ENCODE measurements around the gene TMEM82. TPM values are rescaled to one million over a fixed set of nuclear protein-coding genes. Genes with fewer than 3 reads are reported as not detected.

Gene TMEM82
- total RNA-seq, 6 donors from 2014 or later, result not detected

- Histone ChIP-seq H3K27ac (peak overlapping the region in 2 of 4 donors; percentile 10 to 52), H3K9me3 (no peaks in the 10 kb centered on the region), H3K27me3 (no peaks in the 10 kb centered on the region), H3K36me3 (no peaks in the 10 kb centered on the region), H3K4me1 (peaks cover 12 to 26% (median 21%) of the 10 kb centered on the region in 4 donors), H3K4me3 (no peak overlapping the region)
- DNase-seq (peak in 1 of 2 donors; percentile 38), ATAC-seq (ENCODE audit: low FRiP score in 2 of 2) (no peak)
- WGBS, 2 donors, result 51 to 71% methylated on average over 6 of the region's 8 CpGs
- no peak for TF ChIP-seq POLR2AphosphoS5 (IDR thresholded peaks at IDR 0.05)
- no peak for TF ChIP-seq POLR2A (IDR thresholded peaks at IDR 0.05)
- TF ChIP-seq CTCF (IDR thresholded peaks at IDR 0.05), result no peak
- TF ChIP-seq EP300 (IDR thresholded peaks at IDR 0.05), result no peak
Measured at GRCh38 chr1:15747378-15747777, 5.1 kb downstream of the TMEM82 start.

- peak overlapping the region in 2 of 4 donors; percentile 21 to 65 for H3K27ac ChIP-seq
Measured at GRCh38 chr1:15748264-15748663, 6.0 kb downstream of the TMEM82 start.

DNA sequence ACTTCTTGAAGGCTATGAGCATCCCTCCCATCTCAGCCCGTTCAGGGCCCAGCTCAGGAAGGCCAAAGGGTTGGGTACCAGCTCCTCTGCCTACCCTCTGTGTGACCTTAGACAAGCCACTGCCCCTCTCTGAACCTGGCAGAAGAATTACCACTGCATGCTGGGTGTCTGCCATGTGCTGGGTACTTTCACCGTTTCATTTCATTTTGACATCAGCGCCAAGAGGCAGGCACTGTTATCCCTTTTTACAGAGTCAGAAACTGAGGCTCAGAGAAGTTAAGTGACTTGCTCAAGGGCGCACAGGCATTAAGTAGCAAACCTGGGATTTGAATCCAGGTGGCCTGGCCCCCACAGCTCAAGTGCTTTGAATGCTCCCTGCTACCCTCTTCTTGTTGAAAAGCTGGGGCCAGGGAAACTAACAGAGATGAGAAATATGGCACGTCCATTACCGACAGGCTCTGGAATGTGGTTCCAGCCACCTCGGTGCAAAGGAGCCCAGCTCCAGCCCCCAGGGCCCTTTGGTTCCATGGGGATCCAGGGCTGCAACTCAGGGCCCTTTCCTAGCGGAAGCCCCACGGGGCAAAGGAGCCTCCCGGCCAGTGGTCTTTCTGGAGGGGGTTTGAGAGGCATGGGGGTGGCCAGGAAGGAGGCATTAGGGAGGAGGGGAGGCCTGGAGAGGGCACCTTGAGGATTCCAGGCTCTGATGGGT is 6.5 kb downstream of the TMEM82 start:
- H3K36me3 ChIP-seq, result no peaks in the 10 kb centered on the region
- H3K4me3 ChIP-seq, result no peak overlapping the region
- DNase-seq (no peak), ATAC-seq (ENCODE audit: low FRiP score in 2 of 2) (no peak)
- H3K9me3 ChIP-seq, result no peaks in the 10 kb centered on the region
- TF ChIP-seq POLR2A (IDR thresholded peaks at IDR 0.05) (no peak), CTCF (IDR thresholded peaks at IDR 0.05) (no peak)
- H3K27ac ChIP-seq, result peak overlapping the region; percentile 60 to 68 (median 65)
- H3K27me3 ChIP-seq, result no peaks in the 10 kb centered on the region
- WGBS, 2 donors, result 91 to 95% methylated on average over 4 to 8 of the region's 10 CpGs
- H3K4me1 ChIP-seq, result peaks cover 12 to 26% (median 20%) of the 10 kb centered on the region in 4 donors

More at GRCh38 chr1:15748264-15748663, 6.0 kb downstream of the TMEM82 start:
- H3K9me3 ChIP-seq, result no peaks in the 10 kb centered on the region
- TF ChIP-seq POLR2AphosphoS5 (IDR thresholded peaks at IDR 0.05) (no peak), CTCF (IDR thresholded peaks at IDR 0.05) (no peak), POLR2A (IDR thresholded peaks at IDR 0.05) (no peak), EP300 (IDR thresholded peaks at IDR 0.05) (no peak)
- H3K4me3 ChIP-seq, result no peak overlapping the region
- no peak for ATAC-seq (ENCODE audit: low FRiP score in 2 of 2)
- peaks cover 12 to 26% (median 20%) of the 10 kb centered on the region in 4 donors for H3K4me1 ChIP-seq
- WGBS, 2 donors, result 86 to 88% methylated on average over 5 of the region's 5 CpGs
- H3K27me3 ChIP-seq, result no peaks in the 10 kb centered on the region
- H3K36me3 ChIP-seq, result no peaks in the 10 kb centered on the region
- no peak for DNase-seq

DNA sequence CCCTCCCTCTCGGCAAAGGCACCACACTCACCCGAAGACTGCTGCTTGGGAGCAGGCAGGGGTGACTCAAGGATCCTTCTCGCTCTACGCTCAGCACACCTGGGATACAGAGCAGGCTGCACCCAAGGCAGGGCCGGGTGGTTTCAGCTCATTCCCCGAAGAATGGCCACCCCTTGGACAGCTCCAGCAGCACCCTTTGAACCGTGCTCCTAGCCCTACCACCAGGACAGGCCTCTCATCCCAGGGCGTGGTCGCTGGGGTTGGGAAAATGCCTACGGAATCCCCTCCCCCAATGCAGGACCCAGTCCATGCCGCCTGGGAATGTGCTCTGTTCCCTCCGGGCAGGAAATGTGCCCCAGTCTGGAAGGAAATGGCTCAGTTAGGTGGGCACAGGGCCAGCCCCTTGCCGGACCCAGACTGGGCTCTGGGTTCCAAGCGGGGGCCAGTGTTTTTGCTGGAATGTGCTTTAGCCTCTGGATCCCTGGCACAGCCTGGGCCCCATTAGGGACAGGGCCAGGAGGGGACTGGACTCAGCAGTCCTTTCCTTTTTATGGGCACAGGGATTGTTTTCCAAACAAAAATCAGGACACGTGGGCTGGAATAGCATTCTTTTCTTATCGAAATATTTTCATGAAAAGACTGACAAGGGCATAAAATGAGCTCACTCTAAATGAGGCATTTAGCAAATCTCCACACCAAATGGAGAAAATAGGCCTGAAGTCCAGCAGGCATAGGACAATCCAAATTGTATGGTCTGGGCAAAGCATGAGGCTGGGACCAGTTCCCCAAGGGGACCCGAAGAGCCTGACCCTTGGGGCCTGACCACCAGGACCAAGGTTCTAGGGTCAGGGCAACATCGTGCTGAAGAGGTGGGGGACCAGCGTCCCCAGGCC is 7.3 kb downstream of the TMEM82 start:
- ATAC-seq (ENCODE audit: low FRiP score in 2 of 2), result peak in 1 of 2 donors; percentile 50
- H3K27ac ChIP-seq, result peak overlapping the region; percentile 60 to 68 (median 65)
- 50 to 63% methylated on average over 6 to 18 of the region's 19 CpGs for WGBS, 2 donors

More for the DNA sequence above, 7.3 kb downstream of the TMEM82 start:
- DNase-seq, result peak in 1 of 2 donors; percentile 49
- H3K27me3 ChIP-seq, result no peaks in the 10 kb centered on the region
- peak in 1 of 4 donors; percentile 3 for TF ChIP-seq EP300 (IDR thresholded peaks at IDR 0.05)
- TF ChIP-seq POLR2AphosphoS5 (IDR thresholded peaks at IDR 0.05), result peak; percentile 43 to 53
- no peak for TF ChIP-seq CTCF (IDR thresholded peaks at IDR 0.05)
- H3K36me3 ChIP-seq, result no peaks in the 10 kb centered on the region
- peaks cover 12 to 26% (median 20%) of the 10 kb centered on the region in 4 donors for H3K4me1 ChIP-seq
- no peaks in the 10 kb centered on the region for H3K9me3 ChIP-seq
- H3K4me3 ChIP-seq, result no peak overlapping the region
